Fibroblast of the aortic adventitia (primary cell): Measurements from ENCODE around the gene FHIT. TPM values are rescaled to one million over a fixed set of nuclear protein-coding genes. Genes with fewer than 3 reads are reported as not detected.

Source experiments
- DNase-seq: peaks from one replicate; pipeline ENCODE4 v3.0.0-alpha.2; 2010; ENCODE audit warnings: low read depth
- H3K4me3 ChIP-seq: 2 replicates; pipeline ENCODE4 v1.5.1; 2011; ENCODE audit warnings: low read depth, mild to moderate bottlenecking, control low read depth, low read length, moderate library complexity
- CTCF ChIP-seq: IDR thresholded peaks from 2 replicates; pipeline ENCODE4 v1.5.1; 2011; ENCODE audit warnings: mild to moderate bottlenecking, low read length, control low read depth, inconsistent platforms; ENCODE audit not compliant: insufficient read depth
- total RNA-seq: library from RNA; depleted of rRNA; stranded (reverse); fragments of >200 nt; gene quantifications from 2 replicates; pipeline ENCODE4 v1.2.3, GENCODE V29; 2012; ENCODE audit warnings: low replicate concordance

Gene FHIT
- total RNA-seq, 1 donor = 1.5 TPM

- no peak for TF ChIP-seq CTCF
- no peak overlapping the region for H3K4me3 ChIP-seq
- no peak for DNase-seq
Observed at GRCh38 chr3:59949311-59949710, 1301.9 kb downstream of the FHIT start.

GRCh38 chr3:59946401-59946800, 1304.9 kb downstream of the FHIT start:
- H3K4me3 ChIP-seq = no peak overlapping the region
- no peak for TF ChIP-seq CTCF
- DNase-seq = no peak

GRCh38 chr3:59940718-59941117, 1310.5 kb downstream of the FHIT start:
- TF ChIP-seq CTCF = no peak
- no peak for DNase-seq
- H3K4me3 ChIP-seq = no peak overlapping the region

- no peak overlapping the region for H3K4me3 ChIP-seq
- no peak for TF ChIP-seq CTCF
- no peak for DNase-seq
Observed at GRCh38 chr3:59939826-59940426, 1311.3 kb downstream of the FHIT start.

GRCh38 chr3:59938828-59939227, 1312.4 kb downstream of the FHIT start:
- TF ChIP-seq CTCF = no peak
- H3K4me3 ChIP-seq = no peak overlapping the region
- no peak for DNase-seq

GRCh38 chr3:59937201-59937600, 1314.1 kb downstream of the FHIT start:
- H3K4me3 ChIP-seq = no peak overlapping the region
- no peak for DNase-seq
- no peak for TF ChIP-seq CTCF

- no peak overlapping the region for H3K4me3 ChIP-seq
- TF ChIP-seq CTCF = no peak
- no peak for DNase-seq
Observed at GRCh38 chr3:59936472-59936871, 1314.8 kb downstream of the FHIT start.
